ENCODE measurements around the gene EML1.

GRCh38 chr14:99921425-99921824 is 128.2 kb downstream of the EML1 start:
- TF ChIP-seq CTCF (conservative IDR thresholded peaks at IDR 0.05; ENCODE audit: low read length) (no peak), EZH2phosphoT487 (IDR thresholded peaks at IDR 0.05; ENCODE audit: borderline replicate concordance, low read depth, low read length) (no peak)
